HL-60/S4 (cell line): ENCODE results near the gene FAM193B.

Source experiments
- in situ Hi-C: fragments of 300-500 bp; cut with MboI; formaldehyde crosslinking; loops from 2 replicates; pipeline ENCODE4 v1.14.3; 2022; ENCODE audit warnings: low sequenced_read_pairs

FAM193B gene

GRCh38 chr5:177519463-177520235 is 34.7 kb downstream of the FAM193B start:
- in situ Hi-C loops: no loop called here

GRCh38 chr5:177516601-177517568 is 37.5 kb downstream of the FAM193B start, which contains the start of gene DDX41:
Gene DDX41 (minus strand): TSS chr5:177516961. CDS start chr5:177516945, 16 bp downstream.
- in situ Hi-C loops: no loop called here

- in situ Hi-C loops: no loop called here
Observed at GRCh38 chr5:177515580-177515979, 38.8 kb downstream of the FAM193B start.

GRCh38 chr5:177514541-177514940 is 39.8 kb downstream of the FAM193B start:
- in situ Hi-C loops: no loop called here

GRCh38 chr5:177513500-177513899 is 40.9 kb downstream of the FAM193B start:
- in situ Hi-C loops: no loop called here

GRCh38 chr5:177512736-177513380 is 41.5 kb downstream of the FAM193B start:
- in situ Hi-C loops: no loop called here

GRCh38 chr5:177511796-177512675 is 42.3 kb downstream of the FAM193B start:
- in situ Hi-C loops: no loop called here

- in situ Hi-C loops: no loop called here
Observed at GRCh38 chr5:177511181-177511580, 43.2 kb downstream of the FAM193B start.

- in situ Hi-C loops: no loop called here
Observed at GRCh38 chr5:177510567-177511053, 43.8 kb downstream of the FAM193B start.

GRCh38 chr5:177509991-177510566 is 44.3 kb downstream of the FAM193B start:
- in situ Hi-C loops: no loop called here

GRCh38 chr5:177509381-177509951 is 44.9 kb downstream of the FAM193B start, which contains the start of gene DOK3:
Gene DOK3 (minus strand): TSS chr5:177509826. CDS start chr5:177509540, 286 bp downstream.
- in situ Hi-C loops: no loop called here

GRCh38 chr5:177508837-177509236 is 45.5 kb downstream of the FAM193B start:
- in situ Hi-C loops: no loop called here

GRCh38 chr5:177508221-177508611 is 46.1 kb downstream of the FAM193B start:
- in situ Hi-C loops: no loop called here

- in situ Hi-C loops: no loop called here
Observed at GRCh38 chr5:177507596-177508220, 46.7 kb downstream of the FAM193B start.

GRCh38 chr5:177507165-177507564 is 47.2 kb downstream of the FAM193B start:
- in situ Hi-C loops: no loop called here

- in situ Hi-C loops: no loop called here
Observed at GRCh38 chr5:177505075-177505474, 49.3 kb downstream of the FAM193B start.

- in situ Hi-C loops: no loop called here
Observed at GRCh38 chr5:177504086-177505056, 50.0 kb downstream of the FAM193B start.
